Eye (tissue), 1 donor: Measurements from ENCODE around the gene PIK3CA.
"Not testable (repeated sequence)": the region's sequence is repeated elsewhere in the genome, so short reads cannot be mapped to it uniquely, and the experiment has no call there.

Experiments used
- DNase-seq: peaks from one replicate; pipeline ENCODE4 v3.0.0-alpha.2; 2015

PIK3CA gene

DNA sequence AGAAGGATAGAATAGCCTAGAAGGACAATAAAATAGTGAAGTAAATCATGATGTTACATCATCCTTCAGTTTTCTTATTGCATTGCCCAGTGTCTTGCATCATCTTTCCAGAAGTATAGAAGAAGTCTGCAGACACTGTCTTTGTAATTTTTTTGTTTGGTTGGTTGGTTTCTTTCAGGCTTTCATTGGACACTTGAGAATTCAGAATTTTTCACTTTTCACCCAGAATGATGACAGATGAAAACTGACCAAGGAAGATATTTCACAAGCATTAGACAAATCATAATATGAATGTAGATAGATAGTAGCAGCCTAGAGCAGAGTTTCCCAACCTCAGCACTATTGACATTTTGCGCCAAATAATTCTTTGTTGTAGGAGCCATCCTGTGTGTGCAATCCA lies 67.4 kb downstream of the PIK3CA start:
- DNase-seq, result not testable (repeated sequence)

DNA sequence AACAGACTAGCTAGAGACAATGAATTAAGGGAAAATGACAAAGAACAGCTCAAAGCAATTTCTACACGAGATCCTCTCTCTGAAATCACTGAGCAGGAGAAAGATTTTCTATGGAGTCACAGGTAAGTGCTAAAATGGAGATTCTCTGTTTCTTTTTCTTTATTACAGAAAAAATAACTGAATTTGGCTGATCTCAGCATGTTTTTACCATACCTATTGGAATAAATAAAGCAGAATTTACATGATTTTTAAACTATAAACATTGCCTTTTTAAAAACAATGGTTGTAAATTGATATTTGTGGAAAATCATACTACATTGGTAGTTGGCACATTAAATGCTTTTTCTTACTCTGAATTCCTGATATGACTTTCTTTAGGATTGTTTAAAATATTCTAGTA lies 70.1 kb downstream of the PIK3CA start:
- DNase-seq, result not testable (repeated sequence)

DNA sequence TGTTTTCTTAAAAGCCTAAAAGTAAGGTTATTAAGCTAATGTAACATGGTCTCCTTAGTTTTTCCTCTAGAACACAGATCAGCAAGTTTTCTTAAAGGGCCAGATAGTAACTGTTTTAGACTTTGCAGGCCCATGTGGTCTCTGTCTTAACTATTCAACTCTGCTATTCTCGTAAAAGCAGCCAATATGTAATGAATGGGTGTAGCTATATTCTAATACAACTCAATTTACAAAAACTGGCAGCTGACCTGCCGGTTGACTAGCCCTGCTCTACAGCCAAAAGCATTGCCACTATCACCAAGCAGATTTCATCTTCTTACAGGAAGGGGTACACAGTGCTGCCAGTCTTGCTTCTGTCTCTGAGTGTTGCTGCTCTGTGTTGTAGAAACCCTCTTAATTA lies 75.4 kb downstream of the PIK3CA start:
- DNase-seq, result no peak

DNA sequence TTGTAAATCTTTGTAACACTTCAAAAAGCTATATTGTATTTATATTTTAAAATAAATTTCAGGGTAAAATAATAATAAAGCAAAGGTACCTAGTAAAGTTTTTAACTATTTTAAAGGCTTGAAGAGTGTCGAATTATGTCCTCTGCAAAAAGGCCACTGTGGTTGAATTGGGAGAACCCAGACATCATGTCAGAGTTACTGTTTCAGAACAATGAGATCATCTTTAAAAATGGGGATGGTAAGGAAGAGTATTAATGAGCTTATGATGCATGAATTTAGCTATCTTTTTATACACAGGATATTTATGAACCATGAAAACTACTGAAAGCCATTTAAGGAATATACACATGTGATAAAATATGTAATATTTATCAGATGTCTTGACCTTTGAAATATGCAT lies 76.4 kb downstream of the PIK3CA start:
- no peak for DNase-seq

DNA sequence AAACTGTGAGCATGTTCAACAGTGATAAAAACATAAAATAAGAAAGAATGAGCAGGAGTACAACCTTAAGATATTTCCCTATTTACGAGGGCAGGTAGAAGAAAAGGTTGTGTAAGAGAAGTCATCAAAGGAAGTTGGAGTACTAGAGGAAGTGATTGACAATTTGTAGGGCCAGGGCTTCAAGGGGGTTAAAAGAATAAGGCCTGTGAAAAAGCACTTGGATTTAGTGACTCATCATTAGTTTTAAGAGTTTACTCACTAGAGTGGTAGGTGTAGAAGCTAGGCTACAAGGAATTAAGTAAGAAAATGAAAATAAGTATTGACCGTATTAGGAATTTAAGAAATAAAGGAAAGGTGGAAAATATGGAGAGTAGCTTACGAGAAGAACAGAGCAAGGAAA lies 79.2 kb downstream of the PIK3CA start:
- DNase-seq, result no peak

DNA sequence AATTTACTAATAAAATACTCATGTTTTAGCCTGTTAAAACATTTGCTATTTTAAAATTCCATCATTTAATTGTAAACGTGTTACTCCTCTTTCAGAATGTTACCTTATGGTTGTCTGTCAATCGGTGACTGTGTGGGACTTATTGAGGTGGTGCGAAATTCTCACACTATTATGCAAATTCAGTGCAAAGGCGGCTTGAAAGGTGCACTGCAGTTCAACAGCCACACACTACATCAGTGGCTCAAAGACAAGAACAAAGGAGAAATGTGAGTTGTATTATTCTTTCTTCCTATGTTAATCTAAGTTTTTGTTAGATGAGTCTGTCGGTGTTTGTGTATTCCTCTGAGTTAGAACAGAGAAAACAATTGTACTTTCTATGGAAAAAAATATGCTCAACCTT lies 81.0 kb downstream of the PIK3CA start:
- no peak for DNase-seq

DNA sequence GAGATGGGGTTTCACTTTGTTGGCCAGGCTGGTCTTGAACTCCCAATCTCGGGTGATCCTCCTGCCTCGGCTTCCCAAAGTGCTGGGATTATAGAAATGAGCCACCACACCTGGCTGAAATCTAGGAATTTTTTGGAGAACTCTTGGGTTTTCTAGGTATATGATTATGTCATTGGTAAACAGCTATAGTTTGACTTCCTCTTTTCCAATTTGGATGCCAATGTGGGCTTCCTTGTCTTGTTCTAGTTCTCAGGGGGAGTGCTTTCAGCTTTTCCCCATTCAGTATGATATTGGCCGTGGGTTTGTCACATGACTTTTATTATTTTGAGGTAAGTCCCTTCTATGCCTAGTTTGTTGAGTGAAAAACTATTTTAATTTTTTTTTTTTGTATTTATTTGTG lies 84.9 kb downstream of the PIK3CA start:
- DNase-seq, result no peak

DNA sequence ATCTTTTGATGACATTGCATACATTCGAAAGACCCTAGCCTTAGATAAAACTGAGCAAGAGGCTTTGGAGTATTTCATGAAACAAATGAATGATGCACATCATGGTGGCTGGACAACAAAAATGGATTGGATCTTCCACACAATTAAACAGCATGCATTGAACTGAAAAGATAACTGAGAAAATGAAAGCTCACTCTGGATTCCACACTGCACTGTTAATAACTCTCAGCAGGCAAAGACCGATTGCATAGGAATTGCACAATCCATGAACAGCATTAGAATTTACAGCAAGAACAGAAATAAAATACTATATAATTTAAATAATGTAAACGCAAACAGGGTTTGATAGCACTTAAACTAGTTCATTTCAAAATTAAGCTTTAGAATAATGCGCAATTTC lies 86.0 kb downstream of the PIK3CA start:
- DNase-seq, result peak; percentile 60

DNA sequence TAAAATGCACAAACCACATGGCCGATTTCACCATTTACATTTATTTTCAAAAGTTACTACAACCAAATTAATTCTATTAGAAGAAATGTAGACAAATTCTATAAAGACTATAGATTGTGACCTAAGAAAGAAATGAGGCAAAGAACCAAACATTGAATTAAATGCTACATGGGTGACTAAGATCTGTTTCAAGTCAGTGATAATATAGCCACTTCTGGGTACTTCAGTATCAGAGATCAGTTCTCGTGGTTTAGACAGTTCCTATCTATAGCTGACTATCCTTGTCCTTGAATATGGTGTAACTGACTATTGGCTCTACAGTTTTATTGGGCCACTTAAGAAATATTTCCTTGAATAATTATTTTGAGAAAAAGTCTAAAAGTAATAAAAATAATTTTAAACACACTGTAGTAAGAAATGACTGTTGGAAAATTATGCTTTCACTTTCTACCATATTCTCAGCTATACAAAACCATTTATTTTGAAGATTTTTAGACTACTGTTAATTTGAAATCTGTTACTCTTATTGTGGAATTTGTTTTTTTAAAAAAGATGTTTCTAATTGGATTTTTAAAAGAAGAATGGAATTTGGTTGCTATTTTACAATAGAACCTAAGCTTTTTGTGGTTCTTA lies 88.6 kb downstream of the PIK3CA start:
- no peak for DNase-seq

DNA sequence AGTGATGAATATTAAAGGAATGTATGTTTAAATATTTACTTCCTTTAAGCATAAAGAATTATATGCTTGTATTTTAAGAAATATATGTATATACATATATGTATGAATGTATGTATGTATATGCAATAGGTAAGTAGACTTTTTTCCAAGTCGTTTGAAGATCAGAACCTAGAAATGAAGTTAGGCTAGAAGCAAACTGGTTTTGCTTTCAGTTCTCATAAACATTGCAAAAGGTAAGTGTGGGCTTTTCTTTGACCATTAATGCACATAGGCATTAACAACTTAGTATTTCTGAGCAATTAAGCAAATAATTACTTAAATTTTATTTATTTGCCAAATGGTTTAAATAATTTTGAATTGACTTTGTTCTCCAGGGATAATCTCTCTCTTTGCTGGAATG lies 92.1 kb downstream of the PIK3CA start:
- not testable (repeated sequence) for DNase-seq

DNA sequence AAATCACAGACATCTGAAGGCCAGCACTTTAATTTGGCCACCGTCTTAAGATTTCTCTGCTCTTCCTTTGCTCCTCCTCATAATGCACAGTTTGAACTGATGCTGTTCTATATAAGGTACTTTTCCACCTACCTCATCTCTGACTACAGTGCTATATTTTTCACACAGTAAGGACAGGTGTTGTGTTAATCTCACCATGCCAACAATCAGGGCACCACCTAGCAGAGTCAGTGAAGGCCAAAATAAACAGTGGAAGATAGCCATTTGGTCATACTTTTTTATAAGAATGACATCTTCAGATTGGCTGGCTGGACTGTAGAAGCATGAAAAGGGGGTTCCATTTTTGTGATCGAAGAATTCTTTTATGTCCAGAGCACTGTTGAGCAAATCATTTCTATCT lies 94.7 kb downstream of the PIK3CA start:
- DNase-seq, result not testable (repeated sequence)

DNA sequence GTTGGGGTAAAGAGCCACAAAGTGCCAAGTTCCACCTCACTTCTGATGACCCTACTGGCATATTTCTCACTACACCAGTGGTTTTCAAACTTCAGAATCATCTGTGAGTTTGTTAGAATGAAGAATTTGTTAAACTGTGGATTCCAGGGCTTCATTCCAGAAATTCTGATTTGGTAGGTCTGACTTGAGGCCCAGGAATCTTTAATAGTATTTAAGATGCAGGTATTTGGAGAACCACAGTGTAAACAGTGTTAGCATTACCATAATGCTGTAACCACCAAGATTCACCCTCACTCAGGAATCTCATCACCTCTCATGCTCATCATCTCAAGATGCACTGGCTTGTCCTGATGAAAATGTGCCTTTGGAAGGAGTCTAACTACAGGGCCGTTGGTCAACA lies 96.7 kb downstream of the PIK3CA start:
- no peak for DNase-seq

DNA sequence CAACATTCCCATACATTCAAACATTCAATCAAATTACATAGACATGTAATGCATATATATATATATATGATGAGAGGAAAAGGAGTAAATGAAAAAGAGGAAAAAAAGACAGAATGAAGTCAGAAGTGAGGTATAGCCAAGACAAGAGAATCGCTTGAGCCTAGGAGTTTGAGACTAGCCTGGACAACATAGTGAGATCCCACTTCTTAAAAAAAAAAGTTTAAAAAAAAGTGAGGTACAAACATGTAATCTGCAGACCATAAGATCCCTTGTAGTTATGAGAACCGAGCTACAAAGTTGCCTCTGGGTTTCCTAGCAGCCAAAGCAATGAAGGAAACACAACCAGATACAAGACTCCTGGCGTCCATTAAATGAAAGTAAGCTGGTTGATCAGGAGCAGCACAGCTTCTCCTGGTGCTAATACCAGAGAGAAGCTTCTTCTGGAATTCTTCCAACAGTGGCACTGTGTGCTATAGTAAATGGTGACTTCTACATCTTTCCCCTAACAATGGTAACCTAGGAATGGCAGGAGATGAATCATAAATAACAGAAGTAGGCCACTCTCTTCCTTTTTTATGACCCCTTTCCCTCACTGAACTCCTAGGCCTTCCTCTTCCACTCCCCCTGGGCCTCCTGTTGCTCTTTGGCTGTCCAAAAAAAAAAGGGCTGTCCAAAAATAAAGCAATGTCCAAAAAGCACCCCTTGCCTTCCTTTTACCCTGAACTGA lies 99.3 kb downstream of the PIK3CA start:
- no peak for DNase-seq

DNA sequence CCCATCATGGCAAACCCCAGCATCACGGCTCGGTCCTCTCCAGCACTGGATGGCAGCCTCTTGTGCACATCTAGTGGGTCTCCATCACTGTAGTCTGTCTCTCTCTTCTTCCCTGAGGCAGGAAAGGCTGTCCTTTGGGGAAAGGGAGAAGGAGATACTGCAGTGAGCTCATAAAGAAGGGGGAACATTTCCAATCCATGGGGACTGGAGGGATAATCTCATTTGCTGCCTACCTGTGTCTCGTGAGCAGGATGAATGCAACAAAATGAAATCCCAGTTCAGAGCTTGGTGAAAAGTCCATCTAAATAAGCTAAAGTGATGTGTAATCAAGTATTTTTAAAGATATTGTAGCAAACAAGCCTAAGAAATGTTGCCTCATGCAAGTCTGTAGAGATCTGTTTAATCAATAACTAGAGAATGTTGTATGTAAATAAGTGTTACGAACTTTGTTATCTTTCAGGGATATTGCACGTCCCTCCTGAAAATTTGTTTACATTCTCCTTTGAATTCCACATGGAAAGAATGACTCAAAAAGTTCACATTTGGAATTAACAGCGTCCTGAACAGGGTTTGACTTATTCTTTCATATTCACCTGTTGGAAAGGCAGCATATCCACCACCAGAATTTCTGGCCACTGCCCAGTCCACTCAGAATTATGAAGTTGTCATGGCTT lies 102.8 kb downstream of the PIK3CA start, which contains the start of gene KCNMB3:
Gene KCNMB3, minus strand, starts transcription at position 312 of the 674 bp plus-strand sequence. Its CDS starts 124 bp downstream, at position 188.
- DNase-seq, result no peak

DNA sequence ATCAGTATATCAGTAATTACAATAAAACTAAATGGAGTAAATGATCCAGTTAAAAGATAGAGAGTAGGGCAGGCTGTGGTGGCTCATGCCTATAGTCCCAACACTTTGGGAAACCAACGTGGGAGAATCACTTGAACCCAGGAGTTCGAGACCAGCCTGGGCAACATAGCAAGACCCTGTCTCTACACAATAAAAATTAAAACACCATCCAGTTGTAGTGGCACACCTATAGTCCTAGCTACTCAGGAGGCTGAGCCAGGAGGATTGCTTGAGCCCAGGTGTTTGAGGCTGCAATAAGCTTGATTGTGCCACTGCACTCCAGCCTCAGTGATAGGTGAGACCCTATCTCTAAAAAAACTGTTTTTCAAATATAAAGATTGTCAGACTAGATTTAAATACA lies 108.7 kb downstream of the PIK3CA start:
- no peak for DNase-seq

DNA sequence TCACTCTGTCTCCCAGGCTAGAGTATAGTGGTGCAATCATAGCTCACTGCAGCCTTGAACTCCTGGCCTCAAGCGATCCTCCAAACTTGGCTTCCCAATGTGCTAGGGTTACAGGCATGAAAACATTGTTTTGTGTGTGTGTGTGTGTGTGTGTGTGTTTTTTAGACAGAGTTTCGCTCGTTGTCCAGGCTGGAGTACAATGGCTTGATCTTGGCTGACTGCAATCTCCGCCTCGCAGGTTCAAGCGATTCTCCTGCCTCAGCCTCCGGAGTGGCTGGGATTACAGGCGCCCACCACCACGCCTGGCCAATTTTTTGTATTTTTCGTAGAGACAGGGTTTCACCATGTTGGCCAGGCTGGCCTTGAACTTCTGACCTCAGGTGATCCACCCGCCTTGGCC lies 109.6 kb downstream of the PIK3CA start:
- DNase-seq, result not testable (repeated sequence)

DNA sequence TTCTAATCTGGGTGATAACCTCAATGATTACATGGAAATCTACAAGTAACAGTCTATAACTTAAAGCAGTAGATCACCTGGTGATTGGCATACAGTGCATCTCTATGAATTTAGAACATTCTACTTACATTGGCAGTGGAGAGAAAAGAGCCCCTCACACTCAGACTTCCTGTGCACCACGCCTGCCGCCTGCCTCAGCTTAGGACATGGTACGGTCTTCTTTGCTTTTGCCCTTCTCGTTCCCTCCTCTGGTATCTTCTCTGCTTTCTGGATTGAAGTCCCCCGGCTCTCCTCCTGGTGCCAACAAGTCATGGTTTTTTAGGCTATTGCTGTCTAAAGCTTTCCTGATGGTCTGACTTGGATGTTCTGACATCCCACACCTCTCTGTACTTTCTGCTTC lies 110.7 kb downstream of the PIK3CA start:
- DNase-seq, result no peak

DNA sequence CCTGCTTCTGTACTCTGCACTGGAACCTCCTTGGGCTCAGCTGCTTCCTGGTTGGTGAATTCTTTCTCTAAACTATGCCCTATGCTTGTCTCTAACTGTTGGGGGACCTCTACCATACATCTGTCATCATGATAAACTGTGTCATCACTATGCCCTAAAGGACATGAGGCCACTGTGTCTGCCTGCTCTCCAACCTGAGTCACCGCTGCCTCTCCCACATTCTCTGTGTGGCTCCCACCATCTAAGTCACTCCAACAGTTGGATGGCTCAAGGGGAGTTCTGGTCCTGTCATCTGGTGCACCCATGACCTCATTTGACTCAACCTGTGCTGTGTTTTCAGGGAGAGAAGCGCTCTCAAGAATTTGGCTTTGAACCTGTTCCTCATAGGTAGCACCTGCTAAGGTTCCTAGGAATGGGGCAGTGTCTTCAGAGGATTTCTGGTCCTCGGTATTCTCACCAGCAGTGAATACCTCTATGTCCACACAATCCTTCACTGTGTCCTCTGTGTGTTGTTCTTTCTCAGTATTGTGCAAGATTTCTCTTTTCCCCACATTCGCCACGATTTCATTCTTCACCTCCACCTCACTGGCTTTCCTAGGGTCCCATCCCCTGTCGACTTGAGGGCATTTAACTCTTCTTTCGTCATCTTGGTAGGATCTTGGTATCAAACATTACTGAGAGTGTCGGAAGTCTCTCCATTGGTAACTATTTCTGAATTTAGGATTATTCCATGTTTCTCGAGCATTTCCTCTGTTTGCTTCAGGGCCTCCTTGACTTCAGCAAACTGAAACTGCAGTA lies 112.0 kb downstream of the PIK3CA start:
- DNase-seq, result not testable (repeated sequence)

DNA sequence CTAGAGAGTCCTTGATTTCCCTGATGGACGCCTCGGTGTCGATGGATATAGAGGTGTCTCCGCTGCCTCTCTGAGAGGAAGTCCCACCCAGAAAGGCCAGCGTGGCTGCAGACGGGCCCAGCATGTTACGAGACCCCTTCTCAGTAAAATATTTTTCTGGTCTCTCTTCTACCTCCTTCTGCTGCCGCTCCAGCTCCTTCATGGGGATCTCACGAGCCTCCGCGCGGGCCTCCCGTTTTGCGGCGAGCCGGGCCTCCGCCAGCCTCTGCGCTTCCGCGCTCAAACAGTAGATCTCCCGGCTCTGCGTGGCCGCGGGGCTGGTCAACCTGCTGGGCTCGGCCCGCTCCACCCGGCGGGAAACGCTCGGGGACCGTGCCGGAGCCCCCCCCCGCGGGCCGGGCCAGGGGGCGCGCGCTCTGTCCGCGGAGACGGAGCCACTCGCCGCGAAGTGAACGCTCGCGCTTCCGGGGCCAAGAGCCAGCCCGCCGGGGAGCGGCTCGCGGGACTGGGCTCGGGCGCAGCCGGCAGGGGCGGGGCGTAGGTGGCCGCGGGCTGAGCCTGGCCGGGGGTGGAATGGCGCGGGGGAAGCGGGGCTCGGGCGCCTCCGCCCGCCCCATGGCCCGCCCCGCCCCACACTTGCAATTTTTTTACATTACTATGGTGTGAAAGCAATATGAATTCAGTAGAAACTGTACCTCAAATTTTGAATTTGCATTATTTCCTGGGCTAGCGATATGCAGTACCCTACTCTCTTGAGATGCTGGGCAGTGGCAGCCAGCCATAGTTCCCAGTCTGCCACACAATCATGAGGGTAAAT lies 113.0 kb downstream of the PIK3CA start:
- peak; percentile 83 for DNase-seq

DNA sequence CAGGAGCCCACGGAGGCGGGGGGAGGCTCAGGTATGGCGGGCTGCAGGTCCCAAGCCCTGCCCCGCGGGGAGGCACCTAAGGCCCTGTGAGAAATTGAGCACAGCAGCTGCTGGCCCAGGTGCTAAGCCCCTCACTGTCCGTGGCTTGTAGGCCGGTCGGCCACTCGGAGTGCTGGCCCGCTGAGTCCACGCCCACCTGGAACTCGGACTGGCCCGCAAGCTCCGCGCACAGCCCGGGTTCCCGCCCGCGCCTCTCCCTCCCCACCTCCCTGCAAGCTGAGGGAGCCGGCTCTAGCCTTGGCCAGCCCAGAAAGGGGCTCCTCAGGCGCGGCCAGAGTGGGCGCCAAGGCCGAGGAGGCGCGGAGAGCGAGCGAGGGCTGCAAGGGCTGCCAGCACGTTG lies 115.0 kb downstream of the PIK3CA start:
- no peak for DNase-seq

DNA sequence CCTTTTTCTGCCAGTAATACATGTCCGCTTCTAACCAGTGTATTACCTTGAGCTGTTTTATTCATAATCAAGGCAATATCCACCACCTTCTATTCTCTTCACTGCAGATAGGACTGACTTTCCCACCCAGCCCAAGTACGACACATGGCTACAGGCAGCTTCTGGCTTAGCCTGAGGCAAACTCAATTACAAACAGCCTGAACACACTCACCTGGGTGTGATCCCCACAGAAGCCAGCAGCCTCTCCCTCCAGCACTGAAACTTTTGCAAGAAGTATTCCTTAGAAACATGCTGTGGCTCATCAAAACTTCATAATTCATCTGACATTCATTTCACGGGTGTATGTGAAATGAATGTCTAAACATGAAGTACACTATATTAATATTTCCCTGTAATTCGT lies 116.3 kb downstream of the PIK3CA start:
- no peak for DNase-seq

DNA sequence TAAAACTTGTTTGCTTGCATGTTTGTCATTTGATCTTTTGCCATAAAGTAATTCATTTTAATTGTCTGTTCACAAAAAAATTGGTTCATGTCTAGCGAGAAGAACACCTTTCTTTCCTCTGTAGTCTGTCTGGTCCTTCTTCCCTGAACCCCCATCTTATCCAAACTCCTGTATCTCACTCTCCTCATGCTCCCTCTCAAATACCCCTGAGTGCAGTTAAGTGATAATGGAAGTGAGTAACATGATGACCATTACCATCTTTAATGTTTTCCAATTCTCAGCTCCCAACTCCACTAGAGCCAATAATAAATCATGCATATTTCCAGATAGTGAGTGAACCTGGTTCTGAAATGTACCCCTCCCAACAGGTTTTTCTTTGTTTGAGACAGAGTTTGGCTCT lies 116.9 kb downstream of the PIK3CA start:
- DNase-seq, result no peak
